ENCODE results near the gene ZNF57.
"Not testable (repeated sequence)": the region's sequence is repeated elsewhere in the genome, so short reads cannot be mapped to it uniquely, and the experiment has no call there.

ZNF57 gene

DNA sequence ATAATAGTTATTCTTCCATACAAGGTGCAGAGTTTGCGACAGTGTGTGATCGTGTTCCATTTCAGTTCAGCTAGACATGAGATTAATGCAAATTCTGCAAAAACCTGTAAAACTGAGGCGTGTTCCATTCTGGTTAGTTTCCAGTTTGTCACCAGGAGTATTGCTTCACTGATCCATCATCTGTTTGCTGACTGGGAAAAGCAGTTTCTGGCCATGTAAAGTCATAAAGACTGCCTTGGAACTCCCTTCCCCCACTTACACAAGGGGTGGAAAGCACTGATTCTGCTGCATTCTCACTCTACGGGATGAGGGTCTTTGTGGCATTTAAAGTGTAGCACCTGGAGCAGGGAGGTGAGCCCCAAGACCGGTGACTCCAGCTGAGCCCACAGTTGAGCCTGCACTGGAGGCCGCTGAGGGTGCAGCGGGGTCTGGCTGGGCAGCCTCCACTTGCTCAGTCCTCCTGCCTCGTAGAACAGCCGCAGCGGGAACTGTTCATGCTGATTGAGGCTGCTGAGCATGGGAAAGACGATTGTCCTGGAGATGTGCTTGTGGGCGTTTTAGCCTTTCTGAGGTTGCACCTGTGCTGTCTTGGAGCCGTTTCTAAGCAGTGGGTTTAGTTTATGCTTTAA, 2.0 kb downstream of the ZNF57 start:
- no peak for DNase-seq

- DNase-seq = not testable (repeated sequence)
These were observed 2.6 kb downstream of the ZNF57 start for GRCh38 chr19:2903326-2903725.

DNA sequence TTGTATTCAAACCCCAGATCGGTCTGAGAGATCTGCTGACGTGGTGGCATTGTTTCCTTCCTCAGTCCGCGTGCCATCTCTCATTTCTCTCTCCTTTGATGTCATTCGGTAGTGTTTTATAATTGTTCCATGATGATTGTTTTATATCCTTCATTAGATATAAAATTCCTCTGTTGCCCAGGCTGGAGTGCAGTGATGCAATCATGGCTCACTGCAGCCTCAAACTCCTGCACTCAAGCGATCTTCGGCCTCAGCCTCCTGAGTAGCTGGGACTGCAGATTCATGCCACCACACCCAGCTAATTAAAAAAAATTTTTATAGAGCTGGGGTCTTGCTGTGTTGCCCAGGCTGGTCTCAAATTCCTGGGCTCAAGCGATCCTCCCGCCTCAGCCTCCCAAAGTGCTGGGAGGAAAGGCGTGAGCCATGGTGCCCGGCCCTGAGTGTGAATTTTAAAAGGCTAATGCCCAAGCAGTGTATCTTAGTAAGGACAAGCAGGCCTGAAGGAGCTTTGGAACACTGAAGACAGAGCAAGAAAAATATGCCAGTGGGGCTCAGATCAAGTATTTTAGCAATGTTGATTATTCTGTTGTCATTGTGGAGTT, 5.3 kb downstream of the ZNF57 start:
- DNase-seq = no peak

DNA sequence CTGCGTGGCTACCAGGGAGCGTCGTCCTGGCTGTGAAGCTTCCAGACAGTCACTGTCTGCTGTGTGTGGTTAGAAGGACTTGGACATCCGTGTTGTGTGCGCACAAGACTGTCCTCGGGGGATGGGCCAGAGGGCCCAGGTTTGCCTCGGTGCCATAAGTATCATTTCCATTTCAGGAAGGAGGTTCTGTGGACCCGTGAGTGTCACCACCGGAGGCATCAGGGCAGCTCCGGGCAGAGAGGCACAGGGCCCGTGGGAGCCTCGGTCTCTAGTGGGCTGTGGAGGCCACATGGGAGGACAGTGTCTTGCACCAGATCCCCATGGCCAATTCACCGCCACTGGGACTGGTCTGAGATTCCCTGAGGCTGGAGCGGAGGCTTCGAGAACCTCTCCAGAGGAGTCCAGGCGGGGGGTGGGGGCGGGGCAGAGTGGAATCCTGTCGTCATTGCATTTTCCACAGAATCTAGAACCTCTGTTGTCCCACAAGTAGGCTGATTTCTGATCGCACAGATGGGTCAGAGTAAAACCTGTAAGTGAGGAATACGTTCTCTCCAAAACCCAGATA, 6.0 kb downstream of the ZNF57 start:
- DNase-seq = no peak

- no peak for DNase-seq
These were observed 11.6 kb downstream of the ZNF57 start for GRCh38 chr19:2912306-2912705.

DNA sequence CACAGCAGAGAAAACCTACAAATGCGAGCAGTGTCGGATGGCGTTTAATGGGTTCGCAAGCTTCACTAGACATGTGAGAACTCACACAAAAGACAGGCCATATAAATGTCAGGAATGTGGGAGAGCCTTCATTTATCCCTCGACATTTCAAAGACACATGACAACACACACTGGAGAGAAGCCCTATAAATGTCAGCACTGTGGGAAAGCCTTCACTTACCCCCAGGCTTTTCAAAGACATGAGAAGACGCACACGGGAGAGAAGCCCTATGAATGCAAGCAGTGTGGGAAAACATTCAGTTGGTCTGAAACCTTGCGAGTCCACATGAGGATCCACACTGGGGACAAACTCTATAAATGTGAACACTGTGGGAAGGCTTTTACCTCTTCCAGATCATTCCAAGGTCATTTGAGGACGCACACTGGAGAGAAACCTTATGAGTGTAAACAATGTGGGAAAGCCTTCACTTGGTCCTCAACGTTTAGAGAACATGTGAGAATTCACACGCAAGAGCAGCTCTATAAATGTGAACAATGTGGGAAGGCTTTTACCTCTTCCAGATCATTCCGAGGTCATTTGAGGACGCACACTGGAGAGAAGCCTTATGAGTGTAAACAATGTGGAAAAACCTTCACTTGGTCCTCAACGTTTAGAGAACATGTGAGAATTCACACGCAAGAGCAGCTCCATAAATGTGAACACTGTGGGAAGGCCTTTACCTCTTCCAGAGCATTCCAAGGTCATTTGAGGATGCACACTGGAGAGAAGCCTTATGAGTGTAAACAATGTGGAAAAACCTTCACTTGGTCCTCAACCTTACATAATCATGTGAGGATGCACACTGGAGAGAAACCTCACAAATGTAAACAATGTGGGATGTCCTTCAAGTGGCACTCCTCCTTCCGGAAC, 16.8 kb downstream of the ZNF57 start:
- no peak for DNase-seq

DNA sequence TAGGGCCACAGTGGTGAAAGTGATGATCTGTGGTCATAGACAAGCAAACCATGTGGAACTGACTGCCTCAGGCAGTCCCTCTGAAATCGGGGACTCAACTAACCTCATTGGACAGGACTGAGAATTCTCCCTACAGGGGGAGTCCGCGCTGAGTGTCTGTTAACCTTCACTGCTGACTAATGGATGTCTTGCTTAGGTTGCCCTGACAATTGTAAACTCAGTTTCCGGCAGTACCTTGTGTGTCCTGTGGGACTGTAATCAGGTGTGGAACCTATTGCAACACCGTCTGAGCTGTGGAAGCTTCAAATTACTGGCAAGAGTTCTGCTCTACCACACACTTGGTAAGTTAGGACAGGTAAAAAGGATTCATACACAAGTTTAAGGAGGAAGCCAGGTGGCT, 22.3 kb downstream of the ZNF57 start:
- peak; percentile 44 for DNase-seq

DNA sequence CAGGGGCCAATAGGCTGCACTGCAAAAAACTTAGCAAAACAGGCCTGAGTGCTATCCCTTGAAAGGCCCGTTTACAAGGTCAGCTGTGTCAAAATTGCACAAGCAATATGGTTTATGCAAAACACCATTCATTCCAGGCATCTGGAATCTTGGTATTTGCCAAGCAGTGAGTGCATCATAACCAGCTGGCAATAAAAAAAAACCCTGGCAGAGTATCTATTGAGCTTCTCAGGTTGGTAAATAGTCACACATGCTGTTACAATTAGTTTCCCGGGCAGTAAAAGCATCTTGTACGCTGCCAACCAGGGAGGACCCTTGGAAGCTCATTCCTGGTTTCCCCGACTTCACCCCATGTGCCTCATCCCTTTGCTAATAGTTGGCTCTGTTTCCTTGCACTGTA, 22.8 kb downstream of the ZNF57 start:
- DNase-seq = peak; percentile 88

GRCh38 chr19:2926341-2927031, 25.8 kb downstream of the ZNF57 start:
- DNase-seq = no peak

DNA sequence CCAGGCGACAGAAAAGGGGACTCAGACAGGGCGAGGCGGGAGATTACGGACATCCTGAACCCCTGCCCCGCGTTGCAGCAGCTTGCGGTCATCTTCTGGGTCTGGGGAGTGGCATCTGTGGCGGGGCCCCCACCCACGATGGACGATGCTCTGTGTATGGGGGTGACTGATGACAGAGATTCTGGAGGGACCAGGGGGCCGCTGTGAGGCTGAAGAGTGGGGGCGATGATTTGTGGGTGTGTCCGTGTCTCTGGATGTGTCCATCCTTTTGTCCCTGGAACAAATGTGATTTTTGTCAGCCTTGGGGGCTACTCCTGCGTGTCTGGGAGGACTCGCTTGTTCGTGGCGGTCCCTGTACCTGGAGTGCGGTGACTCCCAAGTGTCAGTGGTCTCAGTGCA, 26.3 kb downstream of the ZNF57 start:
- DNase-seq = no peak

- no peak for DNase-seq
These were observed 32.8 kb downstream of the ZNF57 start for GRCh38 chr19:2933490-2933910.

- DNase-seq = not testable (repeated sequence)
These were observed 35.1 kb downstream of the ZNF57 start for GRCh38 chr19:2935863-2936262.

DNA sequence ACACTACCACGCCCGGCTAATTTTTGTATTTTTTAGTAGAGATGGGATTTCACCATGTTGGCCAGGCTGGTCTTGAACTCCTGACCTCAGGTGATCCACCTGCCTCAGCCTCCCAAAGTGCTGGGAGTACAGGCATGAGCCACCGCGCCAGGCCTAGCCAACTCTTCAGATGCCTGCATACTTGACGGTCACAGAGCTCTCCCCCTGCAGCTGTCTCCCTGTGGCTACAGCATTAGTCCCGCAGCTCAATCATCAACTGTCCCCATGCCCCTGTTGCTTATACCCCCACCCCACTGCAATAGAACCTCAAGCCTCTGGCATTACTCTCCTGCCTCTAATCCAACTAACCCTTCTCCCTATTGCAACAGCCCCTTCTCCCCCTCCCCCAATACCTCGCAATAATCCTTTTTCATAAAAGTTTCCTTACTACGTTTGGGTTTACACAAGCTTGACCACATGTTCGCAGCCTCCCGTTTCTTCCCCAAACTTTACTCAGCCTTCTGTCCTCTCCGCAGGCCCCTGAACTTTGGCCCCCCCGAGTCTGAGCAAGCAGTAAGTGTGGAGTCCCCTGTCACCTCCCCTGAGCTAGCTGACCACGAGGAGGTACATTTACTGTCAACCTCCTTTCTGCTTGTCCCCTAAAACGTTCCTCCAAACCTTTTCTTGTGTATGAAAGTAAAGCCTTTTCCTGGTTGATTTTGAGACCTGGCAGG, 42.4 kb downstream of the ZNF57 start:
- no peak for DNase-seq

DNA sequence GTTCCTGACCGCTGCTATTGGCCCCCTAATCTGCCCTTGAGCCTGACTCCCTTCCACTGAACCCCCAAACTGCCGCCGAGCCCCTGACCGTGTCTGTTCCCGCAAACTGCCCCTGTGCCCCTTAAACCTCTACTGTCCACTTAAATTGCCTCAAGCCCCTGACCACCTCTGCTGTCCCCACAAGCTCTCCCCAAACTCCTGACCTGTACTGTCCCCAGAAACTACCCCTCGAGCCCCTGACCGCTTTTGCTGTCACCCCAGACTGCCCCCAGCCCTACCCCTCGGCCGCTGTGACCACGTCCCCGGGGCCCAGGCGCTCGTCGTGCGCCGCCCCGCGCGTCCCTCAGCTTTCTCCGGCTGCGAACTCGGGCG, 43.7 kb downstream of the ZNF57 start:
- no peak for DNase-seq

GRCh38 chr19:2944775-2945574, 44.2 kb downstream of the ZNF57 start, which contains the start of gene ZNF77:
ZNF77 (minus strand) TSS chr19:2944971; CDS start chr19:2944840, 131 bp downstream.
- DNase-seq = peak; percentile 99

- no peak for DNase-seq
These were observed 45.0 kb downstream of the ZNF57 start for GRCh38 chr19:2945575-2946184.

GRCh38 chr19:2949939-2950285, 49.2 kb downstream of the ZNF57 start:
- no peak for DNase-seq

DNA sequence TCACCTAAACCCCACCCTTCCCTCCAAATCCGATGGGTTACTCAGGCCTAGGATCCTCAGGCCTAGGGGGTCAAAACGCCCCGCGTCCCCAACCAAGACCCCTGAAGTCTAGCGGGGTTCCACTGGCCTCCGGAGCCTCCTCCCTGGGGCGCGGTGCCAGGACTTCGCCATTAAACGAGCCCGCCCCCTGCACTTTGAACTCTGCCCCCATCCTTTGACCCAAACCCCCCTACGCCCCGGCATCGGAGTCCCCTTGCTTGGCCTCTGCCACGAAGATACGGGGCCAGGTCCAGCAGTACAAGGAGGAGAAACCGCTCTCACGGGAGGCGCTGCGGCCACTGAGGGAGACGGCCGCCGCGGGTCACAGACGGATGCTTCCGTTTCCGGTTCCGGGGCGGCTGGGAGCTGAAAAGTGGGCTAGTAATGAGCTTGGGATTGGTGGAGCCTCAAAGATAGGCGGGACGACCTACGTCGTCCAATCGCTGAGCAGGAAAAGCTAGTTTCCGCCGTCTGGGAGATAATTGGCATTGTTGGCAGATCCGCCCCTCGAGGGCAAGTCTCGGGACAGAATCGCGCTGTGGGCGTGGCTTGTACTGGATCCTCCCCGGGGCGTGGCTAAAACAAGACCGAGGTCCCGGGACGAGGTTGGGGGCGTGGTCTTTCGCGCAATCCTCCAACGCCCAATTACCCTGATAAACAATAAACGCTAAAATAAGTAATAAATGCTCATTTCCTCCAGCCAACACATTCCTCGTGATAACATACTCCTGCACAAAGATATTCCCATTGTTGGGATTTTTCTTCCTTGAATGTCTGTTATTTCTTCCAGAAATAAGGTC, 49.8 kb downstream of the ZNF57 start:
- peak; percentile 99 for DNase-seq

DNA sequence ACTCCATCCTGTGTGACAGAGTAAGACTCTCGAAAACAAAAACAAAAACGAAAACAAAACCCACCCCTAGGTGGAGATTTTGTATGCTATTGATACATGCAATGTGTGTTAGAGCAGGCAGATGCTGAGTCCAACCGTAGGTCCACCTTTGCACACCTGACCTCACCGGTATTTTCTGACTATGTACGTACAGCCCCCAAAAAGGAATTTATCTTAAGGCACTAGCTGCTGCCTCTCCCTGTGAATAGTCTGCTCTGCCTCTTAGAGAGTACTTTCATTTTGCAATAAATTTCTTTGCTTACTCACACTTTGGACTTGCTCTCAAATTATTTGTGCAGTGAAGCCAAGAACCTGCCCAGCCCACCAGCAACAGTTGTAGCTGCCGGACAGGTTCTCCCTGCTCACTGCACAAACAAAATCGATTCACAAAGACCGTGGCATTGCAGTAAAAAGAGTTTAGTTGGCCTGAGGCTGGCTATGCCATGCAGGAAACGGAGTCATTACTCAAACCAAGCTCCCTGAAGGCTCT, 52.3 kb downstream of the ZNF57 start:
- DNase-seq = no peak

DNA sequence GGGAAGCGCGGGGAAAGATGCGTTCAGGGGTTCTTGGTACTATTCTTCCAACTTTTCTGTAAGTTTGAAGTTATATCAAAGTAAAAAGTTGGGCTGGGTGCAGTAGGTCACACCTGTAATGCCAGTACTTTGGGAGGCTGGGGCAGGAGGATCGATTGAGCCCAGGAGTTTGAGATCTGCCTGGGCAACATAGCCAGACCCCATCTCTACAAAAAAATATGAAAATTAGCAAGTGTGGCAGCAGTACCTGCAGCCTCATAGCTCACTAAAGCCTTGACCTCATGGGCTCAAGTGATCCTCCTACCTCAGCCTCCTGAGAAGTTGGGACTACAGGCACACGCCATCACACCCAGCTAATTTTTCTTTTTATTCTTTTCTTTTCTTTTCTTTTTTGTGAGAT, 56.4 kb downstream of the ZNF57 start:
- no peak for DNase-seq

All from NCI-H2171 treated with DMSO at 0.1 percent for 48 hours (cell line).